Ovary (tissue), 9 donors: ENCODE results near the gene MINDY4B. TPM values are rescaled to one million over a fixed set of nuclear protein-coding genes. Genes with fewer than 3 reads are reported as not detected.

ENCODE experiments used
- DNase-seq, 5 donors: peaks; one replicate each; pipeline ENCODE4 v3.0.0-alpha.2; 2019 to 2020
- H3K27ac ChIP-seq, 2 donors: fragments of 200-600 bp; one replicate each; pipeline versions ENCODE4 v1.5.1 to v1.8.0; 2019 to 2022
- H3K27me3 ChIP-seq: fragments of 200-600 bp; one replicate; pipeline ENCODE4 v1.8.0; 2022
- H3K36me3 ChIP-seq: fragments of 200-600 bp; sonication (generic); one replicate; pipeline ENCODE4 v1.5.1; 2019
- H3K4me1 ChIP-seq: one replicate; pipeline ENCODE4 v1.8.1; 2013; ENCODE audit warnings: mild to moderate bottlenecking, moderate library complexity; ENCODE audit not compliant: insufficient read depth
- H3K4me3 ChIP-seq: fragments of 200-600 bp; sonication (generic); one replicate; pipeline ENCODE4 v1.5.1; 2017
- H3K9me3 ChIP-seq, 2 donors: fragments of 200-600 bp in 1 of 2; sonication (generic) in 1 of 2; one replicate each; pipeline versions ENCODE4 v1.5.1 to v1.8.1; 2013 to 2019; ENCODE audit warnings: mild to moderate bottlenecking in 1 of 2, moderate library complexity in 1 of 2
- CTCF ChIP-seq, 3 donors: fragments of 450-650 bp in 2 of 3; fragments of 200-600 bp in 1 of 3; IDR thresholded peaks; one replicate each; pipeline versions ENCODE4 v1.5.1 to v1.8.0; 2016 to 2022; ENCODE audit warnings: antibody characterized with exemption in 3 of 3, mild to moderate bottlenecking in 1 of 3
- EP300 ChIP-seq: sonication (generic); formaldehyde crosslinking; IDR thresholded peaks from one replicate; pipeline ENCODE4 v1.6.1; 2017; ENCODE audit warnings: antibody characterized with exemption
- POLR2A ChIP-seq: fragments of 450-650 bp; IDR thresholded peaks from one replicate; pipeline ENCODE4 v1.6.1; 2017; ENCODE audit warnings: antibody characterized with exemption, mild to moderate bottlenecking, moderate library complexity
- WGBS, 3 donors: extraction: QIAGEN DNeasy Blood & Tissue Kit in 1 of 3; methylation state at CpG; one replicate each; pipeline versions ENCODE4 v1.1.5 to v1.1.7; 2013 to 2017; 5-methylcytosine and 5-hydroxymethylcytosine counted together
- intact Hi-C, 4 donors: fragments of 100-400 bp; cut with DNase I; formaldehyde crosslinking; loops; one replicate each; pipeline versions ENCODE4 v1.11.0 to v1.15.1; 2022 to 2023
- polyA plus RNA-seq, 2 donors: library from polyadenylated mRNA; stranded (reverse); fragments of 200-250 nt in 1 of 2; fragments of 350-450 nt in 1 of 2; fragmentation: Illumina TruSeq in 1 of 2; extraction: RNeasy Lipid Tissue Mini Kit (QIAGEN cat#74804) in 1 of 2; gene quantifications; one replicate each; pipeline ENCODE4 v1.2.3, GENCODE V29; 2013 to 2014
- total RNA-seq, 7 donors: library from RNA; depleted of rRNA in 2 of 7; stranded (reverse); fragments of >200 nt in 2 of 7; fragmentation: NEBNext Ultra II Directional in 3 of 7; extraction: Animal tissue kit (Norgen Biotek cat#: 25700) in 3 of 7; gene quantifications; one replicate each; pipeline versions ENCODE4 v1.1.0 to v1.2.4, GENCODE V29; 2016 to 2023
- donor health status: DM: no; HTN: no; CAD: no; lungs with moderate emphysema.
- donor health status: DM: no; HTN: no; CAD: no.
- donor health status: Bipolar disorder and iron deficiency.
- donor health status: DM: yes; HTN: yes; CAD: no.
- donor health status: DM: no; HTN: no; CAD: no.
- donor health status: DM: yes; HTN: yes; CAD: no.

The MINDY4B gene
- total and polyA plus RNA-seq, 9 donors = not detected

- H3K36me3 ChIP-seq = no peaks in the 10 kb centered on the region
- no peak for DNase-seq
- no peak overlapping the region for H3K4me3 ChIP-seq
- WGBS, 3 donors = 47 to 59% (median 56%) methylated on average over 2 of the region's 2 CpGs
- H3K9me3 ChIP-seq = no peaks in the 10 kb centered on the region
- no peaks in the 10 kb centered on the region for H3K27me3 ChIP-seq
- intact Hi-C loops = loop anchor here in 1 of 4 donors (10.0 kb wide), 1 partner anchor 269 kb away; no protein-coding TSS in a partner anchor
- H3K27ac ChIP-seq = no peak overlapping the region
- H3K4me1 ChIP-seq = no peaks in the 10 kb centered on the region
- no peak for TF ChIP-seq CTCF (IDR thresholded peaks at IDR 0.05)
- no peak for TF ChIP-seq EP300
- no peak for TF ChIP-seq POLR2A
Observed at GRCh38 chr3:150875548-150875947, 29.7 kb downstream of the MINDY4B start.

DNA sequence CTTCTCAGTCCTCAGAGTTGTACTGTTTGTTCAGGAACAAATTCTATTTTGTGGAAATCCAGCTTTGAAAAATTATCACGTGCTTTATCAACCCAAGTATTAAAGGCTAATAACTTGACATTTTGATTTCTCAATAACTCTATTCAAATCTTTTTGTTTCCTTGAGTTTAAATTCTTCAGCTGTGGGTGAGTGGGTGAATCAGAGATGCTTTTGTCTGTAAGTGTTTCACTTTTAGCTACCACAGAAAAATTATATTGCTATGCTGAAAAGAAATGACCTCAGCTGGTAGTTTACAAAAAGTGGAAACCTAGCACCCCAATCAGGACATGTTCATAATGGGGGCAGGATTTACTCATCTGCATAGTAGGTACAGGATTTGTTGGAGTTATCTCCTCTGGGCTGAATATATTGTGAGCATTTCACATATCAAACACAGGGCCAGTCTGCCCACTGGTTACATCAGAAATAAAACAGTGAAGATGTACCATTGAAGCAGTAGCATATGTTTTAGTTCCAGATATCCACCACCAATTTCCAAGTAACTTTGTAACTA lies 30.5 kb downstream of the MINDY4B start:
- DNase-seq = no peak
- no peak overlapping the region for H3K27ac ChIP-seq

GRCh38 chr3:150871192-150871591 lies 34.0 kb downstream of the MINDY4B start:
- 87 to 92% (median 88%) methylated on average over 4 of the region's 4 CpGs for WGBS, 3 donors
- DNase-seq = no peak
- no peaks in the 10 kb centered on the region for H3K36me3 ChIP-seq
- no peak overlapping the region for H3K27ac ChIP-seq
- H3K9me3 ChIP-seq = no peaks in the 10 kb centered on the region
- intact Hi-C loops = loop anchor here in 1 of 4 donors (10.0 kb wide), 1 partner anchor 274 kb away; no protein-coding TSS in a partner anchor
- TF ChIP-seq CTCF (IDR thresholded peaks at IDR 0.05) (no peak), EP300 (no peak), POLR2A (no peak)
- no peaks in the 10 kb centered on the region for H3K27me3 ChIP-seq
- no peaks in the 10 kb centered on the region for H3K4me1 ChIP-seq
- H3K4me3 ChIP-seq = no peak overlapping the region

More for the DNA sequence above, 30.5 kb downstream of the MINDY4B start:
- TF ChIP-seq POLR2A = no peak
- no peak for TF ChIP-seq CTCF (IDR thresholded peaks at IDR 0.05)
- TF ChIP-seq EP300 = no peak
- WGBS, 3 donors = 60 to 82% (median 80%) methylated on average over 1 of the region's 1 CpG
- H3K4me3 ChIP-seq = no peak overlapping the region
- H3K9me3 ChIP-seq = no peaks in the 10 kb centered on the region
- no peaks in the 10 kb centered on the region for H3K27me3 ChIP-seq
- H3K4me1 ChIP-seq = no peaks in the 10 kb centered on the region
- no peaks in the 10 kb centered on the region for H3K36me3 ChIP-seq
- intact Hi-C loops = loop anchor here in 1 of 4 donors (10.0 kb wide), 1 partner anchor 270 kb away; no protein-coding TSS in a partner anchor

GRCh38 chr3:150870406-150870805 lies 34.8 kb downstream of the MINDY4B start:
- no peaks in the 10 kb centered on the region for H3K9me3 ChIP-seq
- no peak for DNase-seq
- no peaks in the 10 kb centered on the region for H3K4me1 ChIP-seq
- no peak overlapping the region for H3K4me3 ChIP-seq
- intact Hi-C loops = loop anchor here in 1 of 4 donors (10.0 kb wide), 1 partner anchor 274 kb away; no protein-coding TSS in a partner anchor
- TF ChIP-seq EP300 = no peak
- TF ChIP-seq CTCF (IDR thresholded peaks at IDR 0.05) = no peak
- no peak for TF ChIP-seq POLR2A
- 35 to 46% (median 40%) methylated on average over 3 of the region's 3 CpGs for WGBS, 3 donors
- no peaks in the 10 kb centered on the region for H3K27me3 ChIP-seq
- H3K27ac ChIP-seq = no peak overlapping the region
- no peaks in the 10 kb centered on the region for H3K36me3 ChIP-seq
